ENCODE data around the gene TEAD3. TPM values are rescaled to one million over a fixed set of nuclear protein-coding genes. Genes with fewer than 3 reads are reported as not detected.

Gene TEAD3
- total RNA-seq, 2 experiments from 2014 or later, result 0.70 to 0.71 TPM

DNA sequence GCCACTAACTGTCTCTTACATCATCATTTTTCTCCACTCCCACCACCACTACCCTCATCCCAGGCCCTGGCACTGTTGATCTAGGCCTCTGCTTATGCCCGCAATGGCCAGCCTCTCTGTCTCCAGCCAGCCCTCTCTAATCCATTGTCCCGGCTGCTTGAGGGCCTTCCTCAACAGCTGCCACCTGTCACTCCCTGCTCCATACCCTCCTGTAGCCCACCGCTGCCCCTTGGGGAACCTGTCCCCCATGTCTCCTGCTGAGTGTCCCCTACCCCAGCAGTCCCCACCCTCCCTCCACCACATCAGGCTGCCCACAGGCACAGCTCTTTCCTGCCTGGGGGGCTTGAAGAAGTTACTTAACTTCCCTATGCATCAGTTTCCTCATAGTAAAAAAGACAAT is 13.4 kb downstream of the TEAD3 start:
- ChIA-PET CTCF (no interaction called here), POLR2A (no interaction called here)

DNA sequence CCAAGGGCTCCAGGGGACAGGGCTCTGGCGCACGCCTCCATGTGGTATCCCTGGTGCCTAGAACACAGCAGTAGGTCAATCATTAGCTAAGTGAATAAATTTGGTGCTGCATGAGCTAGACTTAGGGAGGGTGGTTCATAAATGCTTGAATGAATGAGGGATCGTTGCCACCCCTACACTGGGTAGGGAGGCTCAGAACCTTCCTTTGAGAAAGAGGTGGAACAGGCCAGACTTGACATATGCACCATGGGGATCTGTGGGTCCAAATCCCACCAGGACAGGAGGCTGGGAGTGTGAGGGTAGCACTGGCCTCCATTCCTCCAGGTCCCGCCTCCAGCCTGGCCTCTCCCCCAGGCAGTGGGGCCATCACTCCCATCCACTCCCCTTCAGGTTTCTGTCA is 13.8 kb downstream of the TEAD3 start:
- ChIA-PET POLR2A (no interaction called here), CTCF (no interaction called here)

- ChIA-PET POLR2A (no interaction called here), CTCF (interaction anchor here (0.6 to 1.1 kb wide), 2 partner anchors 10 to 13 kb away, joined by 3 read pairs; partner anchors contain the start of gene RPL10A)
Measured at GRCh38 chr6:35481226-35481625, 15.7 kb downstream of the TEAD3 start.

DNA sequence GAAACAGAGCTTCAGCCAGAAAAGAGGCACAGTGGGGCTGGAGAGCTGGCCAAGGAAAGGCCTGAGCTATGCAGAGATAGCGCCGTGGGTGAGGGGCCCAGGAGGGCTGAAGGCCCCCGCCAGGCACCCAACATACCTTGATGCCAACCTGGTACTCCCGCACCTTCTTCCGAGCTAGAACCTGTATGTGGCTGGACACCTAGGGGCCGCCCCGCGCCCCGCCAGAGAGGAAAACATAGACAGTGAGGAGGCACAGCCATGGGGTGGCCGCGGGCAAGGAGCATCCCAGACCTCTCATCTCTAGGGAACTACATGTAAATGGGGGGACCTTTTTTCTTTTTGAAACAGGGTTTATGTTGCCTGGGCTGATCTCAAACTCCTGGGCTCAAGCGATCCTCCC is 16.7 kb downstream of the TEAD3 start:
- ChIA-PET CTCF (interaction anchor here (1.2 kb wide), 1 partner anchor 18 kb away, joined by 3 read pairs; no protein-coding TSS in a partner anchor), POLR2A (interaction anchor here (0.6 to 1.0 kb wide), 2 partner anchors 7 to 9 kb away, joined by 3 to 5 read pairs; no protein-coding TSS in a partner anchor)

DNA sequence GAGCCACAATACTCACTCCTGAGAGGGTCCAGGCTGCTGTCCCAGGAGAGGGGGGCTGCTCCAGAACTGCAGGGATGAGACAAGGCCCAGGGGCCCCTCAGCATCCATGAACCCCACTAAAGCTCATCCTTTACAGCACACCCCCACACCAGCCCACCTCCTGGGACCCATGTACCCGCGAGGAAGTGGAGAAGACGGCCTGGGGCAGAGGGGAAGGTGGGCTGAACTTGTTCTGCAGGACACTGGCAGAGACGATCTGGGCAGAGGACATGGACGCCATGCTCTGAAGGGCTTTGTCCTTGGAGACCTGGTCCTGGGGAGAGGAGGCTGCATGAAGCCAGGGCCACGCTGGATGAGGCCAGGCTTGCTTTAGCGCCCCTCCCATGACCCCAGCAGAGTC is 18.6 kb downstream of the TEAD3 start:
- POLR2A ChIA-PET, result no interaction called here
- CTCF ChIA-PET, result interaction anchor here (0.6 to 1.4 kb wide), 3 partner anchors 10 to 147 kb away, joined by 3 to 4 read pairs (median 3); partner anchors contain the start of gene RPL10A

DNA sequence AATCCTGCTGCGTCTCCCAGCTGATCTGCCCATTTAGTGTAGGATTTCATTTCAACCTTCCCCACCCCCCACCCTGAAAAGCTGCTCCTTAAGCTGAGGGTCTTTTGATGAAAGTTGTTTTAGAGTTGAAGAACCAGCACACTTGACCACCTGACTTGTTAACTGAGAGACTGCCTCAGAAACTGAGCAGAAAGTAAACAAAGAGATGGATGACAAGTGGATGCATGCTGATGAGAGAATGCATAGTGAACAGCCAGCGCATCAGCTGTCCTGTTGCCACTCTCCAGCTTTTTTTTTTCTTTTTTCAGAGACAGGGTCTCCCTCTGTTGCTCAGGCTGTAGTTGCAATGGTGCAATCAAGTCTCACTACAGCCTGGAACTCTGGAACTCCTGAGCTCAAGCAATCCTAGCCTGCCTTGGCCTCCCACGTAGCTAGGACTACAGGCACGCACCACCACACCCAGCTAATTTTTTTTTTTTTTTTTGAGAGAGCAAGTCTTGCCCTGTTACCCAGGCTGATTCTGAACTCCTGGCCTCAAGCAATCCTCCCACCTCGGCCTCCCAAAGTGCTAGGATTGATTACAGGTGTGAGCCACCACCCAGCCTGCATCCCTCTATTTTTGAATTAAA is 19.2 kb downstream of the TEAD3 start:
- CTCF ChIA-PET, result interaction anchor here (0.9 to 1.4 kb wide), 2 partner anchors 10 to 20 kb away, joined by 3 to 4 read pairs; partner anchors contain the start of gene RPL10A
- POLR2A ChIA-PET, result no interaction called here

- CTCF ChIA-PET, result no interaction called here
- POLR2A ChIA-PET, result no interaction called here
Measured at GRCh38 chr6:35477028-35477427, 19.9 kb downstream of the TEAD3 start.

DNA sequence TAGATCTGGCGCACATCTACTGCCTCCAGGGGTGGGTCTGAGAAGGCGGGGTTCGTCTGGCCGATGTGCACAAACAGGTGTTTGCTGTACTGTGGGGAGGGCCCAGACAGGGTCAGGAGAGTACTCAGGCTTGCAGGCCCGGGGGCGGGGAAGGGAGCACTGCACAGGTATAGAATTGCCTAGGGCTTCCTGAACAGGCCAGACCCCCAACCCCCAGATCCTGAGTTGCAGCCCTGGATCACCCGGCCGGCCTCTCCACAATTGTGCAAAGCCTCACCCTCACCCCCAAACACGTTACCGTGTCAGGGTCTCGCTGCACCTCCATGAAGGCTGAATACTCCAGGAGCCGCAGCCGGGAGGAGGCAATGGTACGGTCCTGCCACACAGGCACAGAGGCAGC is 20.9 kb downstream of the TEAD3 start:
- POLR2A ChIA-PET, result no interaction called here

DNA sequence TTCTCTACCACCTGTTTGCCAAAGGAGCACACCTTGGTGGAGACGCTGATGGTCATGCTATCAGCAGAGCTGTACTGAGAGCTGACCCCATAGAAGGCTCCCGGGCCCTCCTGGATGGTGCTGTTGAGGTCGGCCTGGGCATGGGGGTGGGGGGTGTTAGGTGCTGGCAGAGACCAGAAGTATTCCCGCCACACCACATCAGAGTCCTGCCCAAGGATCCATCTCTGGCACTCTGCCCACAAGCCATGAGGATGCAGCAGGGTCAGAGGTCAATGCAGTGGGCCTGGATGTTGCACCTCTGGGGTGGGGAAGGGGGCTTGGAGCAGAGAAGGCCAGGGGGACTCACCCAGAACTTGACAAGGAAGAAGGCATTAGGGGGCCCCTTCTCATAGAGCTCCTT is 21.3 kb downstream of the TEAD3 start:
- POLR2A ChIA-PET, result no interaction called here

More for the DNA sequence above, 20.9 kb downstream of the TEAD3 start:
- CTCF ChIA-PET, result no interaction called here

DNA sequence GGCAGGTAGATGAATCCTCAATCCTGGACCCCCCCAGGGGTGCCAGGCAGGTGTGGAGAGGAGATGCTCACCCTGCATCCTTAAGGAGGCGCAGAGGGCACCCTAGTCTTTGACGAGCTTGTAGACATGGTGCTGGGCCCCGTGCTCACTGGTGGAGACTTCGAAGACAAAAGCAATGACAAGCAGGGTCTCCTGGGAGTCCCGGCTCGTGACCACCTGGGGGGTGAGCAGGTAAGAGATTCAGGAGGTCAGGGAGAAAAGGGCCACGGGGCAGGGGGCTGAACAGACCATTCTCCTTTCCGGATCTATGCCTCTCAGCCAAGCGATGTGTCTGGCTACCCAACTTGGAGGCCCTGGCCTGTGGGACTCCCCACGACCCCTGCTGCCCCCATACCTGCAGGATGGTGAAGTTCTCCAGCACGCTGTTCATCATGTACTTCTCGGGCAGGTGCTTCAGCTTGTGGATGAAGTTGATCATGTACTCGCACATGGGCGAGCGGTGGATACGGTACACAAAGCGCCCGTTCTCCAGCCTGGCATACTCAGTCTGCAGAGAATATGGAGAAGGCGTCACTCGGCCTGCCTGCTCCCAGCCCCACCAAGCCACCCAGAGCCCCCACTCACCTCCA is 21.8 kb downstream of the TEAD3 start:
- ChIA-PET CTCF (no interaction called here), POLR2A (interaction anchor here (0.6 to 1.4 kb wide), 4 partner anchors 23 to 206 kb away, joined by 3 to 7 read pairs (median 4); no protein-coding TSS in a partner anchor)

More for the DNA sequence above, 21.3 kb downstream of the TEAD3 start:
- CTCF ChIA-PET, result no interaction called here

- ChIA-PET POLR2A (interaction anchor here (0.6 to 1.4 kb wide), 8 partner anchors 16 to 206 kb away, joined by 3 to 7 read pairs (median 4); no protein-coding TSS in a partner anchor), CTCF (interaction anchor here (0.6 kb wide), 1 partner anchor 195 kb away, joined by 5 read pairs; no protein-coding TSS in a partner anchor)
Measured at GRCh38 chr6:35474131-35474941, 22.5 kb downstream of the TEAD3 start.

GRCh38 chr6:35473850-35474130 is 23.1 kb downstream of the TEAD3 start:
- ChIA-PET POLR2A (interaction anchor here (0.6 to 1.4 kb wide), 7 partner anchors 17 to 181 kb away, joined by 3 to 7 read pairs (median 3); no protein-coding TSS in a partner anchor), CTCF (interaction anchor here (0.5 to 0.6 kb wide), 2 partner anchors 128 to 1554 kb away, joined by 3 to 4 read pairs; no protein-coding TSS in a partner anchor)

GRCh38 chr6:35473075-35473849 is 23.6 kb downstream of the TEAD3 start:
- ChIA-PET CTCF (interaction anchor here (0.5 to 0.6 kb wide), 2 partner anchors 127 to 1555 kb away, joined by 3 to 4 read pairs; no protein-coding TSS in a partner anchor), POLR2A (interaction anchor here (0.6 to 1.0 kb wide), 7 partner anchors 7 to 180 kb away, joined by 3 to 7 read pairs (median 3); no protein-coding TSS in a partner anchor)

DNA sequence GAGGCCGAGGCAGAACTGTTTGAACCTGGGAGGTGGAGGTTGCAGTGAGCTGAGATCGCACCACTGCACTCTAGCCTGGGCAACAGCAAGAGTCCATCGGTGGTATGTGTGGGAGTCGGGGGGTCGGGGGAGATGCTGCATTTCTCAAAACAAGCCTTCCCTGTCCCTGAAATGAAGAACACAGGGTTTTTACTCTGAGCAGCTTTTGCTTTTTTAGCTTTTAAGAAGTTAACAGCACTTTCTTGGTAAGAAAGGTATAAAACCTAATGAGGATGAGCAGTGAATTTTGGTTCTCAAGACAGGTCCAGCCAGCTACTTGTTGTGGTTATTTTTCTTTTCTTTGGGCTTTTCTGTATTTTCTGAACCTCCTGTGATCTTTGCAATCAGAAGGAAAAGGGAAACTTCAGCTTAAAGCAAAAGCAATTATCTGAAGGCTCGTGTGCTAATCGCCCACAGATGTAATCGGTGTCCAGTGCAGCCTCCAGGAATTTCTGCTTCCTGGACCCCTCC is 25.0 kb downstream of the TEAD3 start:
- CTCF ChIA-PET, result no interaction called here
- POLR2A ChIA-PET, result interaction anchor here (0.6 to 1.7 kb wide), 2 partner anchors 8 to 245 kb away, joined by 3 to 5 read pairs; no protein-coding TSS in a partner anchor

- CTCF ChIA-PET, result interaction anchor here (0.9 kb wide), 1 partner anchor 212 kb away, joined by 3 read pairs; no protein-coding TSS in a partner anchor
- POLR2A ChIA-PET, result interaction anchor here (0.7 to 1.7 kb wide), 4 partner anchors 9 to 222 kb away, joined by 3 to 5 read pairs (median 4); no protein-coding TSS in a partner anchor
Measured at GRCh38 chr6:35470663-35471120, 26.2 kb downstream of the TEAD3 start.

- POLR2A ChIA-PET, result interaction anchor here (0.7 kb wide), 1 partner anchor 62 kb away, joined by 4 read pairs; no protein-coding TSS in a partner anchor
- CTCF ChIA-PET, result interaction anchor here (0.9 kb wide), 1 partner anchor 173 kb away, joined by 5 read pairs; the partner anchor contains the start of gene DEF6
Measured at GRCh38 chr6:35469751-35470662, 26.9 kb downstream of the TEAD3 start.
